ENCODE results near the gene ARL14EPL.

DNA sequence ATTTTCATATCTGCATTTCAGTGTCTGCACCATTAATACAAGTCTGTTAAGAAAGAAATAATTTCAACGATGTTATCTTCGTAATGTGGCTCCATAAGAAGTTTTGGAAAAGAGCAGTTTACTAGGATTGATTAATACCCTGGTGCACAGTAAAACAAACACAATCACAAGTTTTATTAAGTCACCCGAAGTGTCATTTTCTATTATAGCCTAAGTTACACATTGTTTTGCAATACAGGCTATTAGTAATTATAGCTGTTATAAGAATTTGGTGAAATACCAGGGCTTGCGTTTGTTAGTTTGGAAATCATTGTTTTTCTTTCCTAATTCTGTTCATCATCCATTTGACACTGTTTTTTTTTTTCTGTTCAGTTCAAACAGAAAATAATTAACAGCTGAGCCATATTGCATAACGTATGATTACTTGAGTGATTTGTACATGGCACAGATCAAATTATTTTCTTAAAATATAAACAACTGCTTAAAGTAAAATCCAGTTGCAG, 39.4 kb upstream of the ARL14EPL start:
- TF ChIP-seq, protein P1, sequence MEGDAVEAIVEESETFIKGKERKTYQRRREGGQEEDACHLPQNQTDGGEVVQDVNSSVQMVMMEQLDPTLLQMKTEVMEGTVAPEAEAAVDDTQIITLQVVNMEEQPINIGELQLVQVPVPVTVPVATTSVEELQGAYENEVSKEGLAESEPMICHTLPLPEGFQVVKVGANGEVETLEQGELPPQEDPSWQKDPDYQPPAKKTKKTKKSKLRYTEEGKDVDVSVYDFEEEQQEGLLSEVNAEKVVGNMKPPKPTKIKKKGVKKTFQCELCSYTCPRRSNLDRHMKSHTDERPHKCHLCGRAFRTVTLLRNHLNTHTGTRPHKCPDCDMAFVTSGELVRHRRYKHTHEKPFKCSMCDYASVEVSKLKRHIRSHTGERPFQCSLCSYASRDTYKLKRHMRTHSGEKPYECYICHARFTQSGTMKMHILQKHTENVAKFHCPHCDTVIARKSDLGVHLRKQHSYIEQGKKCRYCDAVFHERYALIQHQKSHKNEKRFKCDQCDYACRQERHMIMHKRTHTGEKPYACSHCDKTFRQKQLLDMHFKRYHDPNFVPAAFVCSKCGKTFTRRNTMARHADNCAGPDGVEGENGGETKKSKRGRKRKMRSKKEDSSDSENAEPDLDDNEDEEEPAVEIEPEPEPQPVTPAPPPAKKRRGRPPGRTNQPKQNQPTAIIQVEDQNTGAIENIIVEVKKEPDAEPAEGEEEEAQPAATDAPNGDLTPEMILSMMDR (IDR thresholded peaks at IDR 0.05; ENCODE audit: low read length): no peak
- no peak for TF ChIP-seq EZH2 (IDR thresholded peaks at IDR 0.05; ENCODE audit: borderline replicate concordance, low read length)

Data from OCI-LY1 (cell line).